Activated CD4-positive, CD25-positive, alpha-beta regulatory T cell treated with anti-CD3 and anti-CD28 coated beads, Interleukin-2, amount 50 U/mL, for 24 hours (primary cell): ENCODE measurements around the gene APPL1.
"Not testable (repeated sequence)": the region's sequence is repeated elsewhere in the genome, so short reads cannot be mapped to it uniquely, and the experiment has no call there.

Experiments used
- ATAC-seq, 2 donors: fragments of 150-1000 bp; cut with Tn5 transposase; one replicate each; pipeline ENCODE4 v1.10.0; 2021; ENCODE audit warnings: mild to moderate bottlenecking in 1 of 2, moderate library complexity in 1 of 2

APPL1 gene

GRCh38 chr3:57274845-57275244 is 47.3 kb downstream of the APPL1 start:
- peak; percentile 63 to 78 for ATAC-seq

GRCh38 chr3:57275393-57275792 is 47.9 kb downstream of the APPL1 start:
- peak in 1 of 2 donors; percentile 10 for ATAC-seq

GRCh38 chr3:57278237-57278636 is 50.7 kb downstream of the APPL1 start:
- no peak for ATAC-seq

- ATAC-seq: no peak
Measured at GRCh38 chr3:57279685-57280084, 52.2 kb downstream of the APPL1 start.

GRCh38 chr3:57281715-57282114 is 54.2 kb downstream of the APPL1 start:
- peak in 1 of 2 donors; percentile 36 for ATAC-seq

GRCh38 chr3:57283334-57283733 is 55.8 kb downstream of the APPL1 start:
- no peak for ATAC-seq

GRCh38 chr3:57287205-57287604 is 59.7 kb downstream of the APPL1 start:
- no peak for ATAC-seq

GRCh38 chr3:57288403-57288802 is 60.9 kb downstream of the APPL1 start:
- ATAC-seq: no peak

- ATAC-seq: no peak
Measured at GRCh38 chr3:57292159-57292896, 64.8 kb downstream of the APPL1 start, which contains the start of gene ASB14. Gene ASB14, minus strand, starts transcription at chr3:57292685. Its CDS starts 652 bp downstream, at chr3:57292033.

- ATAC-seq: no peak
Measured at GRCh38 chr3:57292897-57293526, 65.5 kb downstream of the APPL1 start.

- peak; percentile 41 to 51 for ATAC-seq
Measured at GRCh38 chr3:57298041-57298440, 70.5 kb downstream of the APPL1 start.

GRCh38 chr3:57303520-57303919 is 76.0 kb downstream of the APPL1 start:
- ATAC-seq: not testable (repeated sequence)

- ATAC-seq: no peak
Measured at GRCh38 chr3:57309769-57310360, 82.3 kb downstream of the APPL1 start.

GRCh38 chr3:57314204-57314603 is 86.7 kb downstream of the APPL1 start:
- no peak for ATAC-seq
